Cerebellar nuclear complex (tissue), 1 donor: ENCODE data around the gene PLA2G4C.

ENCODE experiments used
- DNase-seq, 2 experiments: peaks; one replicate each; lab custom pipeline; 2025; lab: John Stamatoyannopoulos, UW

Gene PLA2G4C

DNA sequence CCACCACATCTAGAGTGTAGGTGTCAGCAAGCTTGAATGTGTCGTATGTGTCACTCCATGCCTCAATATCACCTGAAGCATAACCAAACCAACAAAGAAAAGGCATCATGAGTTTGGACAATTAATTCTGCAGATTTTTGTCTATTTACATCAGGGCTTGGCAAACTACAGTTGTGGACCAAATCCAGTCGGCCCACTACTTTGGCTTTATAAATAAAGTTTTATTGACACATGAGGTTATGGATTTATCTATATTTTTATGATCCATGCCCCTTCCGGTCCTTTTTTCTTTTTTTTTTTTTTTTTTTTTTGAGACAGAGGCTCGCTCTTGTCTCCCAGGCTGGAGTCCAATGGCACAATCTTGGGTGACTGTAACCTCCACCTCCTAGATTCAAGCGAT, 57.5 kb downstream of the PLA2G4C start:
- no peak for DNase-seq

DNA sequence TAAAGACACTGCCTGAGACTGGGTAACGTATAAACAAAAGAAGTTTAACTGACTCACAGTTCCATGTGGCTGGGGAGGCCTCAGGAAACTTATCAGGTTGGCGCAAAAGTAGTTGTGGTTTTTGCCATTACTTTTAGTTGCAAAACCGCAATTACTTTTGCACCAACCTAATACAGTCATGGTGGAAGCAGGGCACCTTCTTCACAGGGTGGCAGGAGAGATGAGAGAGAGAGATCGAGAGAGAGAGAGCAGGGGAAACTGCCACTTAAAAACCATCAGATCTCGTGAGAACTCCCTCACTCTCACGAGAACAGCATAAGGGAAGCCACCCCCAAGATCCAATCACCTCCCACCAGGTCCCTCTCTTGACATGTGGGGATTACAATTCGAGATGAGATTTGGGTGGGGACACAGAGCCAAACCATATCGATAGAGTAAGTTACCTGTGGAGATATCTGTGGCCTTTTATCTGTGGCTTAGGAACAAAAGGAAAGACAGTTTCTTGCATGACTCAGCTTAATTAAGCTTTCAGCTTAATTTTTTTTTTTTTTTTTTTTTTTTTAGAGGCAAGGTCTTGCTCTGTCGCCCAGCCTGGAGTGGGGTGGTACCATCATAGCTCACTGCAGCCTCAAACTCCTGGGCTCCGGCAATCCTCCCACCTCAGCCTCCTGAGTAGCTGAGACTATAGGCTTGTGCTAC, 59.1 kb downstream of the PLA2G4C start:
- no peak for DNase-seq

DNA sequence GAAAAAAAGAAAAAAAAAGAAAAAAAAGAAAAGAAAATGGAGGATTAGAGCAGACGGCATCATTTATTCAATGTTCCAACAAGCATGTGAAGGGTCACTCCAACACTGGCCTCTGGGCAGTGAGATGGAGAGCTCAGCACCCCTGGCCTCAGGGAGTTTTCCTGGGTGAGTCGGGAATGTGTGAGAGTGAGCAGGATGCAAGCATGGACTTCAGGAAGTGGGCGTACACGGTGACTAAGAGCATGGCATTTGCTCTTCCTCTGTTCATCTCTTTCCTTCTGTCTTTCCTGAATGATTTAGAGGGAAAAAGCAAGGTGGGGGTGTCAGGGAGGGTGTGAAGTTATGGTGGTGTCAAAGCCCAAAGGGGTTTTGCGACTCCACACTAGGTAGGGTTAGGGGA, 66.1 kb downstream of the PLA2G4C start:
- DNase-seq, result no peak

DNA sequence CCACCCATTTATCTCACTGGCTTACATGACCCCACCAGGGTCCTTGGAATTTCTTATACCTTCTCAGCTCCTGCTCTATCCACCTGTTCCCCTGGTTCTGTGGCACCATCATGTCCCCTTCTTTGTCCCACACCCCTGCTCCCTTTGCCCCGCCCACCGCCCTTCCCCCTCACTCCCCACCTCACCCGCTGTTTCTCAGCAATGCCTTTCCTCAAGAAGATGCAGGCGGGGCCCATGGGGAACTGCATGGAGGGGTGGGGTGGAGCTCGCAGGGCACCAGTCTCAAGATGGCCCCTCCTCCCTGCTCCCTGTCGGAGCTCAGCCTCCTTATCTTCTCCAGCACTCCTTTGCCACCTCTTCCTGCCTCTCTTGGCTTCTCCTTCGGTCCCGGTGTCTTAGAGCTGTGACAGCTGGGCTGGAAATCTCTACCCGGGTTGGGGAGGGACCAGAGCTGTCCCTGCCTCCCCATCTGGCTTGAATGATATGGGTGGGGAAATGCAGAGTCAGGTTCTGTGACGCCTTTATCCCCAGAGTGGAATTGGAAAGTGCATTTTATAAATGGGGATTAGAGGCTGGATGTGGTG, 66.8 kb downstream of the PLA2G4C start, which contains the start of gene CABP5:
TSS of gene CABP5 (minus strand) at position 405 of the 584 bp plus-strand sequence. CDS start at position 248, 157 bp downstream.
- no peak for DNase-seq

DNA sequence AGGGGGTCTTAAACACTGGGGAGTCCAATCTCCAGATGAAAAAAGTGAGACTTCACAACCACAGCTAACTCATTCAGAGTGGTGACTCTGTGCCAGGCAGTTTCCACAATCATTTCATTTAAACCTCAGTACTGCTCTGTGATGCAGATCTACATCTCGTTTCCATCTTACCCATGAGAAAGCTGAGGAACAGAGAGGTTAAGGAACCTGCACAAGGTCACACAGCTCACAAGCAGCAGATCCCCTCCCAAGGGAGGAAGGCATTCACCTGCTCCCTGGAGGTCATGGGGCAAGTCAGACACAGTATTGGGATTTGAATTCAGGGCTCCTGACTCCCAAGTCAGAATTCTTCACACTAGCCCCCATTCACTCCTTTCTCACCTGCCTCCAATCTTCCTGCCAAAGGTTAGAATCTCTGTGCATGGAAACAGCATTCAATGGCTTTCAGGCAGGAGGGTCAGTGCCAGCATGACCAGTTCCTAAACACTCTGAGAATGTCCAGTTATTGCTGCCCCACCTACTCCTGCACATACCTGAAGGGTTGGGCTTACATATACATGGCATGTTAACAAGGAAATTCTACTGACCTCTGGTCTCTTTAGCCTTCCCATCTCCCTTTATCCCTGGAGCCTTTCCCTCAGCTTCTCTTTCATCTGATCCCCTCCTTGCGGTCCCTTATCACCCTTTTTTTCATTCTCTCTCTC, 68.6 kb downstream of the PLA2G4C start:
- DNase-seq, result no peak

DNA sequence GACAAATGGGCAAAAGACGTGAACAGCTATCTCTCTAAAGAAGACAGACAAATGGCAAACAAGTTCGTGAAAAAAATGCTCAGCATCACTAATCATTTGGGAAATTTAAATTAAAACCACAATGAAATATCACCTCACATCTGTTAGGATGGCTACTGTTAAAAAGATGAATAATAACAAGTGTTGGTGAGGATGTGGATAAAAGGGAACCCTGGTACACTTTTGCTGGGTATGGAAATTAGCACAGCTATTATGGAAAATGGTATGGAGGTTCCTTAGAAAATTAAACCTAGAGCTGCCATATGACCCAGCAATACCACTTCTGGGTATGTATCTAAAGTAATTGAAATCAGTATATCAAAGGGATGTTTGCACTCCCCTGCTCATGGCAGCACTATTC, 73.9 kb downstream of the PLA2G4C start:
- DNase-seq, result no peak

DNA sequence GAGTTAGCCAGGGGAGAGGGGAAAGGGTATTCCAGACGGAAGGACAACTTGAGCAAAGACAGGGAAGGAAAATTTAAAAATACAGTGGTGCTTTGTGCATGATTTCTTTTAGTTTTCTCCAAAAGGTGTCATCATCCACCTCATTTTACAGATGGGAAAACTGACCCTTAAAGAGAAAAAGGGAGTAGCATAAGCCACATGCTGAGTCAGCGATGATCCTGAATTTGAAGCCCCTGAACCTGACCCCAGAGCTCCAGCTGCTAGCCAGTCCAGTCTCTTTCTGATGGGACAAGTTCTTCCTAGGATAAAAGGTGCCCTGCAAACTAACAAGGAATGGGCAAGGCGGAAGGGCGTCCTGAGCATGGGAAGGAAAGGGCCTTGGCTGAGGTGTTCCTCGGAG, 77.0 kb downstream of the PLA2G4C start:
- DNase-seq, result no peak

DNA sequence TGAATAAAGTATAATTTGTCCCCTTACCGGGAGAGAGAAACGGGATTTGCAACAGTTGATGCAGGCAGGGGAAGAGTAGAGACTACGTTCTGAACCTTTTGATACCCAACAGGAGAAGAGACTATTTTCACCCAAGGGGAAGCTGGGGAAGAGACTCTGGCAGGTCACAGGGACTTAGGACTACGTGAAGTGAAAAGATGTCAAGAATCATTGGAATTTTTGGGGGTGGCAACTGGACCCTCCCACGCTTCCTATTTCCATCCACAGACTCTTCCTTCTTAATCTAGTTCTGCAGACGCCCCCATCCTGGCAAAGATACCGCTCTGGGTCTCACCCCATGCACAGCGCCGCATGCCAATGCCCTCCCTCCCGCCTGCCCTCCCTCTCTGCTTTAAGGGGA, 80.5 kb downstream of the PLA2G4C start:
- no peak for DNase-seq

DNA sequence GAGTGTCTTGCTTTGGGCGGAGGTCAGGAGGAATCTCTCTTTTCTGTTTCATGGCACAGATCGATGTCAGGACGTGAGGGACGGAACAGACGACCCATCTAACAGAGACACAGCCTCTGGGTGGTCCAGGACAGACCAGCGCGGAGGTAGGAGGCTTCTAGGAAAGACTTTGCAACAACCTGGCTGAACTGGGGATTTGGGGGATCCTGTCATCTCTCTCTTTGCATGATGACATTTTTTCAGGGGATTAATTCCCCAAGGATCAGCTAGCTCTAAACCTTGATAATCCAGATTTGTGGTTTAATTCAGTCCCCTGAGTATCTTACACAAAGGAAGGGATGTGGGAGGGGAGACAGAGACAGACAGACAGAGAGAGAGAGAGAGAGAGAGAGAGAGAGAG, 81.2 kb downstream of the PLA2G4C start:
- DNase-seq, result no peak

DNA sequence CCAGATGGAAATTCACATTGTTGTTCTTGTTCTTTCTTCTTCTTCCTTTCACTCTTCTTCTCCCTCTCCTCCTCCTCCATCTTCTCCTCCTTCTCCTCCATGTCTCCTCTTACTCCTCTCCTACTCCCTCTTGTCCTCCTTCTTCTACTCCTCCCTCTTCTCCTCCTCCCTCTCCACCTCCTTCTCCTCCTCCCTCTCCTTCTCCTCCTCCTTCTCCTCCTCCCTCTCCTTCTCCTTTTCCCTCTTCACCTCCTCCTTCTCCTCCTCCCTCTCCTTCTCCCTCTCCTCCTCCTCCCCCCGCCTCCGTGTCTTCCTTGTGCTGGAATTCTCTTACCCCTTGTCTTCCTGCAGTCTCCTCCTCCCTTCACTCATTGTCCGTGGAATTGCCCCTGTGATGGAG, 85.1 kb downstream of the PLA2G4C start:
- no peak for DNase-seq

DNA sequence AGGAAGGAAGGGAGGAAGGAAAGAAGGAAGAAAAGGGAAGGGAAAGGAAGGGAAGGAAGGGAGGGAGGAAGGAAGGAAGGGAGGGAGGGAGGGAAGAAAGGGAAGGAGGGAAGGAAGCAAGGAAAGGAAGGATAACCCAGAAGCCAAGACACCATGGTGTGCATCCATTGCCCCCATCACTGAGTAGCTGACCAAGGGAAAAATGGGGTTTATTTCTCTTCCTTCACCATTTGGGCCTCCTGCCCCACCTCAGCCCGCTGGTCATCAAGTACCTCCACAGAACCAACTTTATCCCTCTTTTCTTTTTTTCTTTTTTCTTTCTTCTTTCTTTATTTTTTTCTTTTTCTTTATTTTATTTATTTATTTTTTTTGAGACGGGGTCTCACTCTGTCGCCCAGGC, 87.1 kb downstream of the PLA2G4C start:
- DNase-seq, result no peak

DNA sequence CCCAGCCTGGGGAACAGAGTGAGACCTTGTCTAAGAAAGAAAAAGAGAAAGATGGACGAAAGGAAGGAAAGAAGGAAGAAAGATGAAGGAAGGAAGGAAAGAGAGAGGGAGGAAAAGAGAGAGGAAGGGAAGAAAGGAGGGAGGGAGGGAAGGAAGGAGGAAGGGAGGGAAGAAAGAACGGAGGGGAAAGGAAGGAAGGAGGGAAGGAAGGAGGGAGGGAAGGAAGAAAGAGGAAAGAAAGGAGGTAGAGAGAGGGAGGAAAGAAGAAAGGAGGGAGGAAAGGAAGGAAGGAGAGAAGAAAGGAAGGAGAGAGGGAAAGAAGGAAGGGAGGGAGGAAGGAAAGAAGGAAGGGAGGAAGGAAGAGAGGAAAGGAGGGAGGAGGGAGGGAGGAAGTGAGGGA, 87.6 kb downstream of the PLA2G4C start:
- DNase-seq, result no peak

DNA sequence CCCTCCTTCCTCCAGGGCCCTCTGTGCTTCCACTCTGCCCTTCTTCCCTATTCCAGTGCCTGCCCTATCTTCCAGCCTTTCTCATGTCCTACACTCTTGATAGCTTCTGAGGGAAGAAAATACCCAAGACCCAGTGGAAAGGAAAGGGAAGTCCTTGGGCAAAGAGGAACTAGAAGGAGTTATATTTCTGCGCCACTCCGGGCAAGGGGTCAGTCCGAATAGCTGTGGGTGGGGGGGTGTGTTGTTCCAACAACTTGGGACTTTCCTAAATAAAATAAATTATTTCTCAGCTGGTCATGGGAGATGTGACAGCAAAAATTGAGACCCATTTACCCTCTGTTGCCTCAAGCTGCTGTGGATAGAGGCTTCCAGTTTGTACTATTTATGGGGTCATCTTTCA, 89.9 kb downstream of the PLA2G4C start:
- DNase-seq, result no peak

DNA sequence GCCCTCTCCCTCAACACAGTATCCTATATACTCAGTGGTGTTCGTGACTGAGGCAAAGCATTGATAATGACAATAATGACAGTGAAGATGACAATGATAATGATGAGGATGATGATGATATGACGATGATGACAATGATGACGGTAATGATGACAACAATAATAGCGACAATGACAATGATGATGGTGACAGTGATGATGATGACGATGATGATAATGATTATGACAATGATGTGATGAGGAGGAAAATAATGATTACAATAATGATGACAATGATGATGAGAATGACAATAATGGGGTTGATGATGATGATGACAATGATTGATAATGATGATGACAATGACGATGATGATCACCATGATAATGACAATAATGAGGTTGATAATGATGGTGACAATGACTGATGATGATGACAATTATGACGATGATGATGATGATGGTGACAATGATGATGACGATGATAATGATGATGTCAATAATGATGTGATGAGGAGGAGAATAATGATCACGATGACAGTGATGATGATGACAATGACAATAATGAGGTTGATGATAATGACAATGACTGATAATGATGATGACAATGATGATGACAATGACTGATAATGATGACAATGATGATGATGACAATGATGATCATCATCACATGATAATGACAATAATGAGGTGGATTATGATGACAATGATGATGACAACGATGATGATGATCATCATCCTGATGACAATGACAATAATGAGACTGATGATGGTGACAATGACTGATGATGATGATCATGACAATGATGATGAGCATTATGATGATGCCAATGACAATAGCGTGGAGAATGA, 99.5 kb downstream of the PLA2G4C start:
- DNase-seq, result no peak

DNA sequence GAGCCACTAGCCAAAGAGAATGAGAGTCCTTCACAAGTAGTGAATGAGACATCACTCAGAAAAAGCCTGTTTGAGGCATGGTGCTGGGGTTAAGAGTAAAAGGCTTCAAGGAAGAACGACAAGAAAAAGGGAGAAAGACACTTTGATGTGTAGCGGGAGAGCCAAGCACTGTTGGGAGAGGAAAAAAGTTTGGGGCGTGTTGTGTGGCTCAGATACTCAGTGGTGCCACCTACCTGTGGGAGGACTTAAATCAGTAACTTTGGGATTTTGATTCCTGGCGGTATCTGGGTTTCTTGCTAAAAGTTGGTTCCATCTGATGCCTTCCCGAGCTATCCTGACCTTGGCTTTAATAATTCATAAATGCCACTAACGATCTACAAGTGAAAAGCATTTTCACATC, 103.9 kb downstream of the PLA2G4C start:
- DNase-seq, result no peak

DNA sequence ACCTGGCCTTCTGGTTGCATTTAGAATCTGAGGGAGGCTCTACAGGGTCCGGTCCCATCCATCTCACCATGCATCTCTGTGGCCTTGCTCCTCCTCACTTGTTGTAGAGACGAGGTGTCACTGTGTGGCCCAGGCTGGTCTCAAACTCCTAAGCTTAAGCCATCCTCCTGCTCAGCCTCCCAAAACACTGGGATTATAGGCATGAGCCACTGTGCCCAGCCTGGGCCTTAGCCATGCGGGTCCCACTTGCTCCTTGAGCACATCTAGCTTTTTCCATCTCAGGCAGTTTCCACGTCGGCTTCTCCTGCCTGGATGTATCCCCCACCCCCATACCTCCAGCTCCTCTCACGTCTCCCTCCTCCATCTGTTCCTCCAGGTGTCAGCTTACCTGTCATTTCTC, 106.4 kb downstream of the PLA2G4C start:
- no peak for DNase-seq

DNA sequence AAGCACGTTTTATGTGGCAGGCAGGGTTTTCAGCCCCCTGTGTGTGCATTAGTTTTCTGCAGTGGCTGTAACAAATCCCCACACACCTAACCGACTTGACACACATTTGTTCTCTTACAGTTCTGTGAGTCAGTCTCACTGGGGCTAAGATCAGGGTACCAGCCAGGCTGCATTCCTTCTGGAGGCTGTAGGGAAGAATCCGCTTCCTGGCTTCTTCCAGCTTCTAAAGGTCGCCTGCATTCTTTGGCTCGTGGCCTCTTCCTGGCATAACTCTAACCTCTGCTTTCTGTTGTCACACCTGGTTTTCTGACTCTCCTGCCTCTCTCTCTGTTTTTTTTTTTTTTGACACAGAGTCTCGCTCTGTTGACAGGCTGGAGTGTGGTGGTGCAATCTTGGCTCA, 109.8 kb downstream of the PLA2G4C start:
- no peak for DNase-seq

DNA sequence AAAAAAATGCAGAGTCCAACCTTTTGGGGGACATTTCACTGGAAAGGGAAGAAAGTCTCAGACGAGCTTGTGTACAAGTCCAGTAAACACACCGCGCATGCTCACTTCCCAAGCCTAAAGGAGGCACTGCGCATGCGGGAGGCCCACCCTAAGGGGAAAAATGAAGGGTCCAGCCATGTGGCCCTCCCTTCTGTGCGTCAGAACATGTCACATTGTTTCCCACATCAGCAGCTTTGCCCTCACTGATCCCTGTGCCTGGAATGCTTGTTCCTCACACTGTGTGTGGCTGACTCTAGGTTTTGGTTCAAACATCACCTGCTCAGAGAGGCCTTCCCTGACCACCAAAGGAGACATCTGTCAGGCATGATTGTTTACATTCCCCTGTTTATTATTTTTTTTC, 111.8 kb downstream of the PLA2G4C start:
- DNase-seq, result no peak
